Measurements from ENCODE around the gene KREMEN1.

KREMEN1 gene

DNA sequence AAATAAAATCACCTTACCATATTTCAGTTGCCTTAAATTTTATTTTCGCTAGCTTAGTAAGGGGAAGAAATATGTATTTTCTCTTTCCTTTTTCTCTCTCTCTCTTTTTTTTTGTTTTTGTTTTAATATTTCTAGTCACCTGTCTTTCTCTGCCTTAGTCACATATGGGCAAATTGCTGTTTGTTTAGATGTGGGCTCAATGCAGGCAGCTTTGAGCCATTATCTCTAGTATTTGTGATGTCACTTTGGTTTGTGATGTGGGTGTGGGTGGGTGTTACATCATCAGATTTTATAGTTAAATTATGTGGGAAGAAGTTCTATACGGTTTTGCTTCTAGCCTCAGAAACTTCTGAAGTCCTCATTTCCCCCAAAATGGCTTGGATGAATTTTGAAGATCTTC is 11.1 kb upstream of the KREMEN1 start, which contains the start of gene C22orf31:
C22orf31 (minus strand) TSS at position 59 of the 400 bp plus-strand sequence; CDS start at position 20, 39 bp downstream.
- no peak for ATAC-seq
- no peaks in the 10 kb centered on the region for H3K9me3 Mint-ChIP-seq
- H3K4me1 Mint-ChIP-seq = peaks cover 7% of the 10 kb centered on the region
- no peak within 1 kb of the TSS for H3K27ac Mint-ChIP-seq
- DNase-seq (ENCODE audit: low spot score in 2 of 2) = no peak
- no peak within 1 kb of the TSS for H3K4me3 Mint-ChIP-seq
- H3K36me3 Mint-ChIP-seq = no peaks in the 10 kb centered on the region

DNA sequence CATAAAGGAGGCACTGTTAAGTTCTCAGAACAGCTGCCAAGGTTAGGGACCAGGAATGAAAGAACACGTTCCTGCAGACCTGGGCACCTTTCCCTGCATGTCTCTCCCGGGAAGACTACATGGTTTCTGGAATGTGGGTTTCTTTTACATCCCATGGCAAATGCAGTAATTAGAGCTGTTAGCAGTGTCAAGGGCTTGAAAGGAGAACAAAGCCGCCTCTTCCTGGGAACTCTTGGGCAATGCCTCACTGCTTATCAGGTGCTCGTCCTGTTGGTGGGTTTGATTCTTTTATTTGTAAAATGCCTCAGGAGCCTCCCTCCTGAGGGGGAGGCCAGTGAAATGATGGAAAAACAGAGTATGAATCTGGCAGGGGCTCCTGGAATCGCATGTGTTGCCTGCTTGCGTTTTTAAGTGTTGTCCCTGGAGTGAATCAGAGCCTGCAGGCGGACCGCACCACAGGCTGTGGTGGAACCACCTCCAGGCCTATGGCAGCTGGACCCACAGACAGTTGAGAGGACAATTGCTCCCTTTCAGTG is 10.5 kb upstream of the KREMEN1 start:
- H3K27ac Mint-ChIP-seq = no peak overlapping the region

DNA sequence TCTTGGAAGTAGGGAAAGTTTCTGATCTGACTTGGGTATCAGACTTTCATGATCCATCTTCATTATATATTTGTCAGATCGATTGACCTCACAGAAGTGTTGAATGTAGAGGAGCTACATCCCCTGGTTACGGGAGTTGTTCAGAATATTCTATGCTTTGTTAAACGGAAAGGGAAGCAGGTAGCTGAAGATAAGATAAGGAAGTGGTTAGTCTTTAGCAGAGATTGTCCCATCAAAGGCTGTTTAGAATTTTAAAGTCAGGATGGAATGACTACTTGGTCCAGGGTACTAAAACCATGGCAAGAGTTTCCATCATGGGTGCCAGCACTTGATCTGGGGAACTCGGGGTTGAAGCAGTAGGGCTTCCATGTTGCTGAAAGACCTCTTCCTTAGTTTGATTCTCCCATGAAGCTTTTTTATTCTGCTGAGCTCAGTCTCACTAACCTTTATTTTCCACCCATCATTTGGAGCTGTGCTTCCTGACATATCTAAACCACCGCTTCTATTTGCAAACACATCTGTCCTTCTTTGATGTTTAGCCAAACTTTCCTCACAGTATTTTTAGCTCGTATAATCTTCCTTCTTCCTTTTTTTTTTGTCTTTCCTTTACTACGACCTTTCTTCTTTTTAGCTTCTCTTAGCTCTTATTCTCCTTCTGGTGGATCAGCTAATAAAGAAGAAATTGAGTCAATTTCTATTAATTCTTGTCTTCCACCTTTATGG is 7.2 kb upstream of the KREMEN1 start:
- no peak for ATAC-seq
- no peaks in the 10 kb centered on the region for H3K36me3 Mint-ChIP-seq
- no peak overlapping the region for H3K4me3 Mint-ChIP-seq
- no peak overlapping the region for H3K27ac Mint-ChIP-seq
- DNase-seq (ENCODE audit: low spot score in 2 of 2) = no peak
- H3K4me1 Mint-ChIP-seq = peaks cover 7% of the 10 kb centered on the region
- no peaks in the 10 kb centered on the region for H3K9me3 Mint-ChIP-seq

More for the DNA sequence above, 10.5 kb upstream of the KREMEN1 start:
- Mint-ChIP-seq H3K4me3 (no peak overlapping the region), H3K36me3 (no peaks in the 10 kb centered on the region), H3K9me3 (no peaks in the 10 kb centered on the region), H3K4me1 (peaks cover 7% of the 10 kb centered on the region)
- DNase-seq (ENCODE audit: low spot score in 2 of 2) (no peak), ATAC-seq (no peak)

DNA sequence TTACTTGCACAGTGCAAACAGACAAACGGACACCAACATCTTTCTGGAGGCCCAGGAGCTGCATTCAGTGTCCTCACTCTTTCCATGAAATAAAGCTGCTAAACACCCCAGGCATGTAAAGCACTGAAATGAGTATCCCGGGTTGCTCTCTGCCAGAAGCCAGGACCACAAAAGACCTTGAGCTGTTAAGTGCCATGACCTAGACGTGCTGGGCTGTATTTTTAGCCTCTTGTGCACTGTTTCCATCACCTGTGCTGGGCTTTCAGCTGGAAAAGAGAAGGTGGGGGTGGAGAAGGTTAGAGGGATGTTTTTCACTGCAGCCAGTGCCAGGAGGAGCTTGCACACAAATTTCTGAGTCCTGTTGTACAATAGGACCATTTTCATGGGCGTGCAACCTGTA is 3.4 kb upstream of the KREMEN1 start:
- Mint-ChIP-seq H3K4me1 (peaks cover 24% of the 10 kb centered on the region), H3K27ac (no peak overlapping the region), H3K36me3 (no peaks in the 10 kb centered on the region), H3K4me3 (no peak overlapping the region), H3K9me3 (no peaks in the 10 kb centered on the region)
- DNase-seq (ENCODE audit: low spot score in 2 of 2) = no peak
- ATAC-seq = no peak

DNA sequence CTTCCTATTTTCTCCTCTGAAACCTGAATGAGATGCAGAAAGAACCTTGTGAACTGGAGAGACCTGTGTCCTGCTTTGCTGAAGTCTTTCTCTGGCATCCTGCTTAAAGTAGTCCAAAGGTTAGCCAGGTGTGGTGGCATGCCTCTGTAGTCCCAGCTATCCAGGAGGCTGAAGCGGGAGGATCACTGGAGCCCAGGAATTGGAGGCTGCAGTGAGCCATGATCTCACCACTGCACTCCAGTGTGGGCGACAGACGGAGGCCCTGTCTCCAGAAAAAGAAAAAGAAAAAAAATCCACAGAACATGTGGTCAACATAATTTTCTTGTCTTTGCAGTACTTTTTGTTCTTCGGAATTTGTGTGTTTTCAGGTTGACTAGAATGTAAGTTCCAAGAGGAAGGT is 2.3 kb upstream of the KREMEN1 start:
- peaks cover 24% of the 10 kb centered on the region for H3K4me1 Mint-ChIP-seq
- H3K4me3 Mint-ChIP-seq = peak overlapping the region; percentile 68

DNA sequence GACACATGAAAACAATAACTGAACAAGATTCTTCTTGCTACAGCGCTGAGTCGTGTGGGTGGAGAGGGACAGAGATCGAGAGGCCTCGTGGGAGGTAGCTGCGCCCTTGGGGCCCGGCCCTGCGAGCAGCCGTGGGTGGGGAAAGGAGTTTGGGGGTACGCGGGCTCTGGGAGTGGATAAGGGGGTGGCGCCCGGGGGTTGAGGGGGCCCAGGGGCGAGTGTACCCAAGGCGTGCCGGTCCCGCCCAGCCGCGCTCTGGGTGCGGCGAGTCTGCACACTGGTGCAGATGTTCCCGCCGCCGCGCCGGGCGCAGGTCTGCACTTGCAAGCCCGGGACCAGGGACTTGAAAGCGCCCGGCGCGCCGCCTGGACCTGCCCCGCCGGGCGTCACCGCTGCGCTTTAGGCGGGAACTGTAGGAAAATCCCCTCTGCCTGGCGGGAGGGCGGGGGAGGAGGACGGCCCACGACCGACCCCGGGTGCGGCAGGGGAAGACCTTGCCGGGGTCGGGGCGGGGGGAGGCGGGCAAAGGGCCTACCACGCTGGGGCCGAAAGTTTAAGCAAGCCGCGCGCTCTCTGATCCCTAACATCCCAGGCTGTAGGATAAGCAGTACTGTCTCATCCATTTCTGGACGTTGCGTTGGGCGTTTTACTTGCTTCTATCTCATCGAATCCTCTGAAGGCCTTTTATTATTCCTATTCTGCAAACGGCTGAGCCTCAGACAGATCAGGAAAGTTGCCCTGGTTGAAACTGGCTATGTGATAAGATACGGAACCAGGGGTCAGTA is 1.4 kb upstream of the KREMEN1 start:
- no peaks in the 10 kb centered on the region for H3K36me3 Mint-ChIP-seq
- ATAC-seq = peak; percentile 50
- no peaks in the 10 kb centered on the region for H3K9me3 Mint-ChIP-seq
- H3K4me3 Mint-ChIP-seq = peak overlapping the region; percentile 68
- peaks cover 17% of the 10 kb centered on the region for H3K4me1 Mint-ChIP-seq
- no peak overlapping the region for H3K27ac Mint-ChIP-seq
- peak in 1 of 2 donors; percentile 14 for DNase-seq (ENCODE audit: low spot score in 2 of 2)

More for the DNA sequence above, 2.3 kb upstream of the KREMEN1 start:
- Mint-ChIP-seq H3K9me3 (no peaks in the 10 kb centered on the region), H3K27ac (no peak overlapping the region), H3K36me3 (no peaks in the 10 kb centered on the region)
- ATAC-seq (no peak), DNase-seq (ENCODE audit: low spot score in 2 of 2) (no peak)

DNA sequence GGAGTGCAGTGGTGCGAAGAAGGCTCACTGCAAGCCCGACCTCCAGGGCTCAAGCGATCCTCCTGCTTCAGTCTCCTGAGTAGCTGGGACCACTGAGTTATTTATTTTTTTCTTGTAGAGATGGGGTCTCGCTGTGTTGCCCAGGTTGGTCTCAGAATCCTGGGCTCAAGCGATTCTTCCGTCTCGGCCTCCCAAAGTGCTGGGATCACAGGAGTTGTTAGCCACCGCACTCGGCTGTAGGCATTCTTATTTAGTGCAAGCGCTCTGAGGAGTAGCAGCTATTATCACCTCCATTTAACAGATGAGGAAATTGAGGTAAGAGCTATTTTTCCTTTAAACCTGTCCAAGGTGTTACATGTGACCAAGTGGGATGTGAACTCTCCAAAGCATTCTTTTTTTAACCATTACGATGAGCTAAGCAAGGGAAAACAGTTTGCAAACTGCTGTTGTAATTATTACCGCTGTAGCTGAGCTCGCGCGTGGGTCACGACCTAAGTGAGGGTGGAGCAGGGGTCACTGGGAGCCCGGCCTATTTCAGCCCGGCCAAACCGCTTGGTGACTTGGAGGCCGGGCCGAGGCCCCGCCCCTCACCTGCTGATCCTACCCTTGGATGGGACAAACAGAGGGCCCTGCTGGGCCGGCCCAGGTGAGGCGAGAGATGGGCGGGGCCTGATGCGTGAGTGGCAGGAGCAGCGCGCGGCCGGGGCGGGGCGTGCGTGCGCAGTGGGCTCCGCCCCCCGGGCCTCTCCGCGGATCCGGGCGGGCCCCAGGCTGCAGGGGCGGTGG is 449 bp upstream of the KREMEN1 start:
- Mint-ChIP-seq H3K36me3 (no peaks in the 10 kb centered on the region), H3K4me3 (peak overlapping the region; percentile 68), H3K9me3 (no peaks in the 10 kb centered on the region), H3K4me1 (peaks cover 17% of the 10 kb centered on the region), H3K27ac (no peak overlapping the region)
- ATAC-seq (peak; percentile 94), DNase-seq (ENCODE audit: low spot score in 2 of 2) (peak; percentile 75 to 88)

DNA sequence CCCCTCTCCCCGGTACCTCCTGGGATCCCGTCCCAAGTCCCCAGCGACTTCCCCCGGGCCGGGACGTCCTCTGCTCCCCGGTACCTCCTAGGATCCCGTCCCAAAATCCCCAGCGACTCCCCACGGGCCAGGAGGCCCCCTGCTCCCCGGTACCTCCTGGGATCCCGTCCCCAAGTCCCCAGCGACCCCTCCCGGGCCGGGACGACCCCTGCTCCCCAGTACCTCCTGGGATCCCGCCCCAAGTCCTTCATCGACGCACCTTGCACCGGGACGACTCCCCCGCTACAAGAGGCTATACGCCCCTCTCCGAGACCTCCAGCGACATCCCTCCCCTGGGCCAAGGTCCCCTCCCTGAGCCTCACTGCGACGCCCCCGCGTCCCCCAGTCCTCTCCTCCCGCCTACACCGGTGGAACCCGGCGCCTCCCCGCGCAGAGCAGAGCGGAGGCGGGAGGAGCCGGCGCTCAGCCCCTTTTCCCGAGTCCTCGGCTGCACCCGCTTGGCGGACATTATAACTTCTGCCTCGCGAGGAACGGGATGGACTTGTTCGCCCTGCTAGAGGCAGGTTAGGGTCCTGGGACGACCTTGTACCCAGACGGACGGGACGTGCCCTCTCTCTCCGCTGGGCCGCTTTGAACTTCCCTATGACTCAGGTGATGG is 912 bp downstream of the KREMEN1 start:
- H3K27ac Mint-ChIP-seq = no peak overlapping the region
- no peaks in the 10 kb centered on the region for H3K9me3 Mint-ChIP-seq
- no peak for ATAC-seq
- peak in 1 of 2 donors; percentile 51 for DNase-seq (ENCODE audit: low spot score in 2 of 2)
- peaks cover 17% of the 10 kb centered on the region for H3K4me1 Mint-ChIP-seq
- no peaks in the 10 kb centered on the region for H3K36me3 Mint-ChIP-seq
- peak overlapping the region; percentile 60 for H3K4me3 Mint-ChIP-seq

DNA sequence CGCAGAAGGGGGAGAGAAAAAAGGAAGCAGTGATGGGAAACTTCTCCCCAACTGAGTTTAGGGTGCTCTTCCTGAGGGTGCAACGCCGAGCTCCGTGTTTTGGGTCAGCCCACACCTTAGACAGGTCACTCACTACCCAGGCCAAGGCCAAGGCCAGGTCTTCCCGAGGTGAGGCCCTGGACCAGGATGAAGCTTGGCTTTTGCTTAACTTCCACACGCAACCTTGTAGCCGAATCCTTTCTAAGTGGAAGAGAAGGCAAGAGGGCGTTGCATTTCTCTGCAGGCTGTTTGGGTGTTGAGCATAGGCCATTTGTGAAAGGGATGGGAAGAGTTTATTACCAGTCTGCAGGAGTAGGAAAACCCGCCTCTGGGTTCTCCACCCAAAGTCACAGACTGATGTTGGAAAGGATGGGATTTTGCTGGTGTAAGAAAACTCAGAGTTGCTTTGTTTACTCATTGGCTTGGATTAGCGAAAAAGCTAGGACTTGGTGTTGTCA is 1.5 kb downstream of the KREMEN1 start:
- Mint-ChIP-seq H3K4me3 (peak overlapping the region; percentile 60), H3K36me3 (no peaks in the 10 kb centered on the region), H3K9me3 (no peaks in the 10 kb centered on the region), H3K27ac (no peak overlapping the region), H3K4me1 (peaks cover 20% of the 10 kb centered on the region)
- DNase-seq (ENCODE audit: low spot score in 2 of 2) (no peak), ATAC-seq (no peak)

DNA sequence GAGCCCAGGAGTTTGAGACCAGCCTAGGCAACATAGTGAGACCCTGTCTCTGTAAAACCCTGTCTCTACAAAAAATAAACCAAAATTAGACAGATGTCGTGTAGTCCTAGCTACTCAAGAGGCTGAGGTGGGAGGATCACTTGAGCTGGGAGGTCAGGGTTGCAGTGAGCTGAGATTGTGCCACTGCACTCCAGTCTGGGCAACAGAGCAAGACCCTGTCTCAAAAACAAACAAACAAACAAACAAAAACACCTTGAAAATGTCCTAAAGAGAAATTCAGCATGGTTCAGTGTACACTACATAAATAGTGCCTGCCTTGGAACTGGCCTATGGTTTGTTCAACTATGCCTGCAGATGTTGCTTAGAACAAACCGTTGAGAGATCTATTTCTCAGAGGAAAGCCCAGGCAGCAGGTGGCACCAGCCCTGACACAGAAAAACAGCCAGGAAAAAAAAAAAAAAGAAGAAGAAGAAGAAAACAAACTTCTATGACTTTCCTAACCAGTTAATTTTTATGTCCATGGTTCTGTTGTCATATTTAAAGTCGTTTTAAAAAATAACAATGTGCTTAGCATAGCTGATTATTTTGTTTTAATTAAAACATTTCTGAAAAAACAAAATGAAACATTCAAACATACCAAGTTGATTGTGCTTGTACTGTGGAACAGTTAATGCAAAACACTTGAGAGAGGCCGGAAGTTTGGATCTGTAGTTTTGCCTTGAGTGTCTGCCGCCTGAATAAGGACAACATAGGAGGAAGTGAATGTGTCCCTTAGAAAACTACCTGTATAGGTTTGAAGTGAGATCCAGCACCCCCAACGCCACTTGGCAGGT is 5.4 kb downstream of the KREMEN1 start:
- ATAC-seq (no peak), DNase-seq (ENCODE audit: low spot score in 2 of 2) (no peak)
- Mint-ChIP-seq H3K9me3 (no peaks in the 10 kb centered on the region), H3K36me3 (no peaks in the 10 kb centered on the region), H3K4me3 (no peak overlapping the region), H3K4me1 (peaks cover 13% of the 10 kb centered on the region), H3K27ac (no peak overlapping the region)

DNA sequence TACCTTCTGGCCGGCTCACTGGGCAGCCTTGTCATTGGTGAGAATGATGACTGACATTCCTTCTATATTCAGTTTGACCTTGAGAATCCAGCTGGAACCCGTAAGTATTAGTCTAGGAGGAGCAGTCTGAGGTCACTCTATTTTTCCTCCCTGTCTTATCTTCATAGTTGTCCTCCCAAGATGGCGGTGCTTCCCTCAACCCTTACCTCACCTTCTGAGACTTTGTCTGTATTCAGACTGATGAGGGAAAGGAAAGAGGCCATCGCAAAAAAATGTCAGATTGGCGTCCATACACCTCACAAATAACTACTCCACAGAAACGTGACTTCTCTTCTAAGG is 6.0 kb downstream of the KREMEN1 start:
- Mint-ChIP-seq H3K36me3 (no peaks in the 10 kb centered on the region), H3K4me1 (peaks cover 11% of the 10 kb centered on the region), H3K9me3 (no peaks in the 10 kb centered on the region), H3K27ac (no peak overlapping the region), H3K4me3 (no peak overlapping the region)
- ATAC-seq = no peak
- no peak for DNase-seq (ENCODE audit: low spot score in 2 of 2)

DNA sequence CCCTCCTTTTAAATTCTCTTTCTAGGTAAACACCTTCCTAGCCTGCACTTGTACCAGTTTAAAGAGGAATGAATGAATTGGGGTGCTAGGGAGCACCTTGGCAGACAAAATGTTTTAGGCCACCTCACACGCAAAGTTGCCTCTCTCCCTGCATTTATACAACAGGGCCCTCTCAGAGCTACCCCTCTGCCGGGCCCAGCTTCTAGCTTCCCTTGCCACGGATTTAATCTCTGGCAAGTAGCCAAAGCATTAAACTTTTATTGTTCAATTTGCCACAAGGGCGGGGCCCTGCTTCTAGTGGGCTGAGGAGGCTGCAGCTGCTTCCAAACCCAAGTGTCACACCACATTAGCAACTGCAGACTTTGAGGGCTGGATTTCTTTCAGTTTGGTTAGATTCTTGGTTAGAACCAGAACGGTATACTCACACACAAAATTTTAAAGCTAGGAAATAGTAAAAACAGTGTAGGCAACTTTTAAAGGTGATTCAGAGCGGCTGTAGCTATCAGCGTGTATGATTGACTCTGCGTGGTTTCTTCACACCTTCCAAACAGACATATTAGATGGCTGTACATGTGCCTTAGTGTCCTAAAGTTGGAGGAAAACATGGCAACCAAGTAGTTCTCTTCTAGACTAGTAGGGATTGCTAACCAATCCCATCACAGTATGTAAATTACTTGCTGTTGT is 6.5 kb downstream of the KREMEN1 start:
- no peak overlapping the region for H3K4me3 Mint-ChIP-seq
- H3K4me1 Mint-ChIP-seq = peaks cover 6% of the 10 kb centered on the region
- H3K27ac Mint-ChIP-seq = no peak overlapping the region
- ATAC-seq (no peak), DNase-seq (ENCODE audit: low spot score in 2 of 2) (no peak)
- no peaks in the 10 kb centered on the region for H3K36me3 Mint-ChIP-seq
- no peaks in the 10 kb centered on the region for H3K9me3 Mint-ChIP-seq

DNA sequence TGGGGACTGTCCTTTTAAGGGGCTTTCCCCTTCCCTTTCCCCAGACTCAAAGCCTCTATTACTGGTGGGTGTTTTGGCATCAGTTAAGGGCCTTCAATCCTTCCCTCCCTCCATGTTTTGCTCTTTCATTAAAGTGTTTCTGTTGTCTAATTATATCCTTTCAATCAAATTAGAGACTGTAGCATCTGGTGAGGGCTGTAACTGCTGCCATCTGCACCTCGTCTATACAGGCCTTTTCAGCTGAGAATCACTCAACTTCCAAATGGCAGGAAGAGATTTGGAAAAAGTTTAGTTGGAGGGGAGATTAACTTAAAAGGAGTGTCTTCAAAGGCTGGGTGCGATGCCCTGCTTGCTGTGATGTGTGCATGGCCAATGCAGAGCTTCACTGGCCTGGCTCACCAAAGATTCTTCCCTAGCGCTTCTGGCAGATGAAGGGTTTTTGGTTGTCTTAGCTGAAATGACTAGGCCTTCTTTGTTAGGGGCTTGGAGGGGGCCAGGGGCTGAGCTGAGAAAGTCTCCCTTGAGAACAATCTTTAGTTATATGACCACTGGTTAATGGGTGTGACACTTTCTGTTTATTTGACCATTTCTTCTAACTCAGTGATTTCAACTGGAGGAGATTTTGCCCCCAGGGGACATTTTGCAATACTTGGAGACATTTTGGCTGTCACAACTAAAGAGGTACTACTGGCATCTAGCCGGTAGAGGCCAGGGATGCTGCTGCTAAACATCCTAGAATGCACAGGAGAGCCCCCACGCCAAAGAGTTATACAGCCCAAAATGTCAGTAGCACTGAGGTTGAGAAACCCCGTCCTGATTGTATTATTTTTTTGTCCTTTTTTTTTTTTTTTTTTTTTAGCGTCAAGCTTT is 7.5 kb downstream of the KREMEN1 start:
- Mint-ChIP-seq H3K4me3 (no peak overlapping the region), H3K9me3 (no peaks in the 10 kb centered on the region), H3K27ac (no peak overlapping the region), H3K4me1 (peaks cover 5% of the 10 kb centered on the region), H3K36me3 (no peaks in the 10 kb centered on the region)
- ATAC-seq (no peak), DNase-seq (ENCODE audit: low spot score in 2 of 2) (no peak)

Measured in stimulated activated effector memory CD8-positive, alpha-beta T cell treated with anti-CD3 and anti-CD28 coated beads, Interleukin-12 subunit alpha, Interleukin-12 subunit beta, amount 100 ng/mL, for 72 hours (primary cell).